H1 (cell line): ENCODE measurements around the gene ATF7. TPM values are rescaled to one million over a fixed set of nuclear protein-coding genes. Genes with fewer than 3 reads are reported as not detected.
A peak's percentile ranks its signal among the peaks of the same experiment; 100 is the strongest.

Source experiments
- CTCF ChIA-PET: fragments of 300-600 bp; sonication (Branson Sonifier 250); formaldehyde crosslinking; loops from one replicate; lab custom pipeline; 2021; ENCODE audit not compliant: partially characterized antibody; lab: Charles Lee
- POLR2A ChIA-PET: fragments of 300-600 bp; sonication (Branson Sonifier 250); formaldehyde crosslinking; loops from one replicate; lab custom pipeline; 2021; ENCODE audit warnings: inconsistent platforms; ENCODE audit not compliant: partially characterized antibody; lab: Charles Lee
- DNase-seq, 2 experiments: peaks; one replicate each; pipeline versions ENCODE4 v3.0.0 to v3.0.0-alpha.2; 2010 to 2022; ENCODE audit warnings: low spot score in 2 of 2, low read depth in 1 of 2, mixed read lengths in 1 of 2
- FAIRE-seq: peaks from 2 replicates; lab custom pipeline; 2011; peaks lifted over from hg19 to GRCh38; lab: Jason Lieb, UNC
- H2AFZ ChIP-seq: 2 replicates; pipeline ENCODE4 v1.8.1; 2012; ENCODE audit warnings: low read length, inconsistent platforms
- H2AK5ac ChIP-seq: 2 replicates; pipeline ENCODE4 v1.6.1; 2013; ENCODE audit warnings: low read depth, low read length
- H2BK120ac ChIP-seq: replicated peaks from 2 replicates; pipeline ENCODE3; 2013; ENCODE audit warnings: low read depth, low read length, inconsistent platforms
- H2BK12ac ChIP-seq: 2 replicates; pipeline ENCODE4 v1.6.1; 2013; ENCODE audit warnings: low read depth, low read length
- H2BK15ac ChIP-seq: 2 replicates; pipeline ENCODE4 v1.6.1; 2013; ENCODE audit warnings: low read length
- H2BK20ac ChIP-seq: 2 replicates; pipeline ENCODE4 v1.6.1; 2013; ENCODE audit warnings: low read length
- H2BK5ac ChIP-seq: 2 replicates; pipeline ENCODE4 v1.6.1; 2013; ENCODE audit warnings: low read depth, low read length
- H3K14ac ChIP-seq: 2 replicates; pipeline ENCODE4 v1.6.1; 2013; ENCODE audit warnings: inconsistent platforms; ENCODE audit not compliant: insufficient read length
- H3K18ac ChIP-seq: 2 replicates; pipeline ENCODE4 v1.6.1; 2013; ENCODE audit warnings: low read length; ENCODE audit errors: extremely low read depth
- H3K23ac ChIP-seq: 2 replicates; pipeline ENCODE4 v1.6.1; 2013; ENCODE audit warnings: inconsistent platforms; ENCODE audit not compliant: insufficient read length
- H3K23me2 ChIP-seq: 2 replicates; pipeline ENCODE4 v1.6.1; 2013; ENCODE audit warnings: low read depth, low read length
- H3K27ac ChIP-seq: 2 replicates; pipeline ENCODE4 v1.6.1; 2011; ENCODE audit warnings: low read depth, low read length, inconsistent platforms
- H3K27me3 ChIP-seq, 4 experiments: replicated peaks in 1 of 4; 1 replicate in 1 of 4; 2 replicates in 3 of 4; pipeline versions ENCODE4 v1.6.1 to v1.8.1; 2011 to 2013; ENCODE audit warnings: low read length in 3 of 4, mild to moderate bottlenecking in 3 of 4, inconsistent platforms in 2 of 4, mixed read lengths in 2 of 4, moderate library complexity in 1 of 4; ENCODE audit not compliant: control insufficient read depth in 3 of 4, insufficient read depth in 3 of 4; ENCODE audit errors: extremely low read depth in 1 of 4
- H3K36me3 ChIP-seq, 4 experiments: 2 replicates each; pipeline versions ENCODE4 v1.6.1 to v1.8.1; 2011 to 2013; ENCODE audit warnings: mild to moderate bottlenecking in 4 of 4, low read length in 3 of 4, moderate library complexity in 2 of 4, control low read depth in 1 of 4, inconsistent platforms in 1 of 4; ENCODE audit not compliant: insufficient read depth in 4 of 4, control insufficient read depth in 2 of 4
- H3K4ac ChIP-seq: replicated peaks from 2 replicates; pipeline ENCODE3; 2013; ENCODE audit warnings: low read length, low read depth, mixed read lengths, inconsistent platforms; ENCODE audit not compliant: insufficient read length
- H3K4me1 ChIP-seq, 4 experiments: replicated peaks in 1 of 4; 1 replicate in 1 of 4; 2 replicates in 3 of 4; pipeline versions ENCODE4 v1.6.1 to v1.8.1; 2011 to 2013; ENCODE audit warnings: low read length in 3 of 4, inconsistent platforms in 2 of 4, mixed read lengths in 1 of 4; ENCODE audit not compliant: insufficient read depth in 4 of 4, control insufficient read depth in 3 of 4
- H3K4me2 ChIP-seq, 2 experiments: 2 replicates each; pipeline versions ENCODE4 v1.6.1 to v1.8.1; 2011 to 2013; ENCODE audit warnings: low read depth in 2 of 2, low read length in 2 of 2, control low read depth in 1 of 2, inconsistent platforms in 1 of 2, mild to moderate bottlenecking in 1 of 2; ENCODE audit not compliant: insufficient read depth in 1 of 2
- H3K4me3 ChIP-seq, 4 experiments: fragments of 200-600, 300-600 bp in 1 of 4; sonication (generic), shearing (Covaris generic), sonication (Bioruptor Twin) in 1 of 4; 2 replicates each; pipeline versions ENCODE4 v1.5.1 to v1.8.1; 2011 to 2016; ENCODE audit warnings: low read length in 4 of 4, low read depth in 3 of 4, control low read depth in 2 of 4, inconsistent platforms in 2 of 4, mild to moderate bottlenecking in 2 of 4, mixed read lengths in 1 of 4, moderate library complexity in 1 of 4; ENCODE audit not compliant: insufficient read depth in 2 of 4; ENCODE audit errors: extremely low read depth in 1 of 4
- H3K56ac ChIP-seq: replicated peaks from 2 replicates; pipeline ENCODE3; 2013; ENCODE audit warnings: low read depth, mild to moderate bottlenecking, mixed read lengths, low read length, inconsistent platforms; ENCODE audit not compliant: insufficient read length
- H3K79me1 ChIP-seq: 2 replicates; pipeline ENCODE4 v1.6.1; 2013; ENCODE audit warnings: low read depth, low read length, control low read depth
- H3K79me2 ChIP-seq, 2 experiments: 2 replicates each; pipeline versions ENCODE4 v1.6.1 to v1.8.1; 2012 to 2013; ENCODE audit warnings: low read length in 2 of 2, mild to moderate bottlenecking in 2 of 2, inconsistent platforms in 1 of 2; ENCODE audit not compliant: insufficient read depth in 2 of 2, control insufficient read depth in 1 of 2
- H3K9ac ChIP-seq, 4 experiments: replicated peaks in 1 of 4; 1 replicate in 1 of 4; 2 replicates in 3 of 4; pipeline versions ENCODE4 v1.6.1 to v1.8.1; 2011 to 2013; ENCODE audit warnings: low read depth in 3 of 4, low read length in 3 of 4, control low read depth in 2 of 4, mild to moderate bottlenecking in 2 of 4, moderate library complexity in 2 of 4, inconsistent platforms in 1 of 4; ENCODE audit errors: extremely low read depth in 1 of 4
- H3K9me3 ChIP-seq, 2 experiments: 2 replicates each; pipeline versions ENCODE4 v1.6.1 to v1.8.1; 2012 to 2013; ENCODE audit warnings: mild to moderate bottlenecking in 2 of 2, moderate library complexity in 2 of 2, control low read depth in 1 of 2, inconsistent platforms in 1 of 2, low read depth in 1 of 2, low read length in 1 of 2, mixed read lengths in 1 of 2; ENCODE audit not compliant: insufficient read depth in 2 of 2
- H4K20me1 ChIP-seq, 2 experiments: replicated peaks in 1 of 2; 2 replicates each; pipeline versions ENCODE3 to v1.8.1; 2011 to 2013; ENCODE audit warnings: inconsistent platforms in 2 of 2, low read length in 2 of 2, mild to moderate bottlenecking in 1 of 2; ENCODE audit not compliant: insufficient read depth in 2 of 2, control insufficient read depth in 1 of 2
- H4K5ac ChIP-seq: 2 replicates; pipeline ENCODE4 v1.6.1; 2013; ENCODE audit warnings: low read length, low read depth, mixed read lengths, inconsistent platforms; ENCODE audit not compliant: insufficient read length
- H4K8ac ChIP-seq: 2 replicates; pipeline ENCODE4 v1.8.0; 2013; ENCODE audit warnings: mild to moderate bottlenecking, moderate library complexity, low read length, inconsistent platforms; ENCODE audit not compliant: insufficient read depth; ENCODE audit errors: extremely low read depth
- H4K91ac ChIP-seq: replicated peaks from 2 replicates; pipeline ENCODE3; 2013; ENCODE audit warnings: low read length, mixed read lengths, inconsistent platforms; ENCODE audit not compliant: insufficient read length
- CHD2 ChIP-seq: IDR thresholded peaks from 2 replicates; pipeline ENCODE4 v1.6.1; 2012; ENCODE audit warnings: low read length, improper control_type of control experiment
- POLR2AphosphoS5 ChIP-seq: IDR thresholded peaks from 2 replicates; pipeline ENCODE4 v1.6.1; 2011; ENCODE audit warnings: low read depth, low read length
- RBBP5 ChIP-seq: IDR thresholded peaks from 2 replicates; pipeline ENCODE4 v1.7.1; 2012; ENCODE audit warnings: low read depth, mild to moderate bottlenecking, inconsistent platforms, low read length, moderate library complexity, borderline replicate concordance
- WGBS, 2 experiments: shearing (Covaris generic) in 1 of 2; methylation state at CpG; one replicate each; pipeline versions ENCODE4 v1.1.6 to v1.1.7; 2013 to 2015; ENCODE audit warnings: low lambda C conversion rate in 2 of 2, mixed read lengths in 2 of 2, inconsistent platforms in 1 of 2, low coverage in 1 of 2, missing lambda C conversion rate in 1 of 2; ENCODE audit not compliant: insufficient replicate concordance in 2 of 2, insufficient coverage in 1 of 2, insufficient read length in 1 of 2; ENCODE audit errors: extremely low coverage in 1 of 2, missing lambda C conversion rate in 1 of 2; 5-methylcytosine and 5-hydroxymethylcytosine counted together
- polyA plus RNA-seq, 7 experiments: library from polyadenylated mRNA; depleted of rRNA in 3 of 7; stranded (reverse) in 5 of 7; unstranded in 2 of 7; fragments of >200 nt in 5 of 7; fragments of 200-250 nt in 2 of 7; gene quantifications; 1 replicate in 5 of 7; 2 replicates in 1 of 7; 4 replicates in 1 of 7; pipeline versions ENCODE4 v1.2.1 to v1.2.3, GENCODE V29; 2011 to 2013; ENCODE audit warnings: missing spikeins in 2 of 7, mixed read lengths in 2 of 7
- total RNA-seq: library from RNA; stranded (reverse); fragmentation: NEBNext Ultra II Directional; extraction: Animal tissue kit (Norgen Biotek cat#: 25700); gene quantifications from 2 replicates; pipeline ENCODE4 v1.2.1, GENCODE V29; 2021

ATF7 gene
- total and polyA plus RNA-seq, 2 of the 8 experiments (the other 6 are each of a cell fraction or from before 2014, with no cell fraction given), result 10.1 to 16.6 TPM

DNA sequence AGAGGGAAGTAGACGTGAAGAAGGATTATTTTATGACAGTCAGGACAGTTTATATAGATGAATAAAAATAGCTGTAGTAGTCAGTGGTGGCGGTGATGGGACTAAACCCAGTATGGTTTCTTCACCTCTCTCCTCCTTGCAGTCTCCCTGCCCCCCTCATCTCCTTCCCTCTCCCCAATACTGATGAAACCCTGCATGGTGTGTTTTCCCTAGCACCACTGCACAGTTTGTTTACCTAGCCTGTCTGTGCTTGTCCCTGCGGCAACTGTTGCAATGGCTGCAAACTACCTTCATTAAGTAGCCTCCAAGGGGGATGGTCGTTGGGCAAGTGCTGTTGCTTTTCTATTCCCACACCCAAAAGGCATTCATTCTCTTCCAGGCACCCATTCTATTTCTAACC lies 159.5 kb downstream of the ATF7 start:
- no peak overlapping the region for H4K5ac ChIP-seq
- H2BK15ac ChIP-seq, result no peak overlapping the region
- FAIRE-seq (no peak), DNase-seq (no peak)
- peaks cover 7% of the 10 kb centered on the region for H3K79me1 ChIP-seq
- TF ChIP-seq RBBP5 (no peak), CHD2 (no peak), POLR2AphosphoS5 (peak; percentile 32; the same call in 1 of the 2 replicates)
- H3K9ac ChIP-seq, result no peak overlapping the region
- H3K4ac ChIP-seq, result no peak overlapping the region
- H3K4me1 ChIP-seq, result peaks cover 0 to 5% (median 0%) of the 10 kb centered on the region in 4 experiments; a peak in 2 of 7 replicates
- no peak overlapping the region for H2AFZ ChIP-seq
- peaks cover 36 to 43% of the 10 kb centered on the region in 2 experiments for H4K20me1 ChIP-seq
- no peak overlapping the region for H3K27ac ChIP-seq
- H3K18ac ChIP-seq, result no peak overlapping the region
- 89% methylated on average over 4 of the region's 4 CpGs; no CpG with 5 or more reads in 1 of the 2 experiments for WGBS, 2 experiments
- no peaks in the 10 kb centered on the region; the same call in 1 of the 2 replicates for H3K23me2 ChIP-seq
- no peak overlapping the region for H3K4me2 ChIP-seq
- H3K79me2 ChIP-seq, result peaks cover 0 to 64% of the 10 kb centered on the region in 2 experiments; a peak in 2 of 4 replicates
- H2AK5ac ChIP-seq, result no peak overlapping the region
- H4K8ac ChIP-seq, result no peak overlapping the region
- H2BK5ac ChIP-seq, result no peak overlapping the region; the same call in 1 of the 2 replicates
- no peak overlapping the region for H4K91ac ChIP-seq
- H3K56ac ChIP-seq, result no peak overlapping the region
- ChIA-PET CTCF (interaction anchor here (1.5 to 6.4 kb wide), 2 partner anchors 8 to 36 kb away, joined by 3 to 57 read pairs; no protein-coding TSS in a partner anchor), POLR2A (interaction anchor here (1.1 to 67.0 kb wide), 3 partner anchors 1 to 40 kb away, joined by 3 to 3397 read pairs (median 3397); partner anchors contain the start of genes MAP3K12, NPFF, PCBP2 and PRR13)
- no peak overlapping the region for H2BK12ac ChIP-seq
- H2BK20ac ChIP-seq, result no peak overlapping the region
- H2BK120ac ChIP-seq, result no peak overlapping the region
- H3K14ac ChIP-seq, result no peak overlapping the region
- peaks cover 85 to 100% (median 92%) of the 10 kb centered on the region in 4 experiments for H3K36me3 ChIP-seq
- H3K23ac ChIP-seq, result no peak overlapping the region
- no peaks in the 10 kb centered on the region for H3K9me3 ChIP-seq
- H3K27me3 ChIP-seq, result no peaks in the 10 kb centered on the region
- H3K4me3 ChIP-seq, result no peak overlapping the region
